ENCODE results near the gene ATP13A3. TPM values are rescaled to one million over a fixed set of nuclear protein-coding genes. Genes with fewer than 3 reads are reported as not detected.
"Not testable (repeated sequence)": the region's sequence is repeated elsewhere in the genome, so short reads cannot be mapped to it uniquely, and the experiment has no call there.

The ATP13A3 gene
- 22.6 TPM for polyA plus RNA-seq (ENCODE audit: insufficient read length)

DNA sequence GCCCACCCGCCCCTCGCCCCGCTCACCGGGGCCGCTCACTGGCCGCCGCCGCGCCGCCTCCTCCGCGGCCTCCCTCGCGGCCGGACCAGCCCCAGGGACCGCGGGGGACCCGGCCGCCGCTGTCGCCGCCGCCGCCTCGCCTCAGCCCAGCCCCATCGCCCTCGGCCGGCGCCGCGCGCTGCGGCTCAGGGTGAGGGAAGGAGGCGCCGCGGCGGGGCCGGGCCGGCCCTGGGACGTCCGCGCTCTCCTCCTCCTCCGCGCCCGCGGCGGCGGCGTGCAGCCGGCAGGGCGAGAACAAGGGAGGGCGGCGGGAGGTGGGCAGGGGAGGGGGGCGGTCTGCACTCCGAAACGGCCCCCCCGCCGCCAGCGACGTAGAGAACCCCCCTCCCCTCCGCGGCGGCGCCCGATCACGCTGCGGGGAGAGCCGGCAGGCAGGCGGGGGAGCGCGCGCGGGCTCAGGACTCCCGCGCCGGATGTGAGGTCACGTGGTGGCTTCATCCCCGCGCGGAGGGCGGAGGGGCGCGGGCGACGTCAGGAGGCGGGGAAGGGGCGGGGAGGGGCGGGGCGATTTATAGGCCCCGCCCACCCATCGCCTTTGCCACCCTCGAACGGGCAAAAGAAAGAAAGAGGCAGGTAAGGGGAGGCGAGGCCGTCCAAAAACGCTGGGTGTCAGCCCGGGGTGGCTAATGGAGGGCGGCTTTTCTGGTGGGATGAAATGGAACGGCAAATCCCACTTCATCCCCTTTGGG is at the start of gene ATP13A3:
ATP13A3 (minus strand) TSS at position 463 of the 749 bp plus-strand sequence. CDS start 24,812 bp downstream, outside the sequence.
- no peak for DNase-seq (ENCODE audit: low read depth)

DNA sequence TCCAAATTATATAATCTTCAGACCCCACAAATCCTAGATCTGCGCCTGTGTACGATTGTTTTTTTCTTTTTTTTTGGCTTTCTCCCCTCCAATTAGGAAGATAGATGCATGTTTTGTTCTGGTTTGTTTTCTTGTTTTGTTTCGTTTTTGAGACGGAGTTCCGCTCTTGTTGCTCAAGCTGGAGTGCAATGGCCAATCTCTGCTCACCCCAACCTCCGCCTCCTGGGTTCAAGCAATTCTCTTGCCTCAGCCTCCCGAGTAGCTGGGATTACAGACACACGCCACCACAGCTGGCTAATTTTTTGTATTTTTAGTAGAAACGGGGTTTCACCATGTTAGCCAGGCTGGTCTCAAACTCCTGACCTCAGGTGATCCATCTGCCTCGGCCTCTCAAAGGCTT is 48.4 kb upstream of the ATP13A3 start:
- not testable (repeated sequence) for DNase-seq (ENCODE audit: low read depth)

DNA sequence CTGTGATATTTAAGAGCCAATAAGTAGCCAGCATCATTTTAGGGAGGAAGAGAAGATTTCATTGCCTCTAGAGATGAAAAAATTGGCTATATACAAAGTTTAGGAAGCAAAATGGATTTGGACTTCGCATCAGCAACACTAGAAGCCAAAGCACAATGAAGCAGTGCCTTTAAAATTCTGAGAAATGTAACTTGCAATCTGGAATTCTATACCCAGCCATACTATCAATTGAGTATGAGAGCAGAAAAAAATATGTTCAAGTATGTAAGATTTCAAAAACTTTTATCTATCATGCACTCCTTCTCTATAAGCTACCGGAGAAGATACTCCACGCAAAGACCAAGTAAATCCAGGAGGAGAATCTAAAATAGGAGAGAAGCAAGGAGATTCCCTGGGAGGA is 47.4 kb upstream of the ATP13A3 start:
- DNase-seq (ENCODE audit: low read depth): no peak

DNA sequence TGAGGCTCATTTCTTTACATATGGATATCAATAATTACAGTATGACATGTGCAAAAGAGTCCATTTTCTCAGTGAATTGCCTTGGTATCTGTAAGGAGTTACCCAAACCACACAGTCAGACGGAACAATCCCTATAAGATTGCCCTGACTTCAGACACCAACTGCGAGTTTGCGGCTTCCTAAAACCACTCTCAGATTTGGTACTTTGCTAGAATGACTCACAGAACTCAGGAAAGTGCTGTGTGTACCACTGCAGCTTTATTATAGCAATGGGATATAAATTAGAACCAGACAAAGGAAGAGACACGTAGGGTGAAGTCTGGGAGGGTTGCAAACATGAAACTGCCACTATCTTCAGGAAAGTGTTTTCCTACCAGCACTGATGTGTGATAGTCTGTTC is 45.8 kb upstream of the ATP13A3 start:
- DNase-seq (ENCODE audit: low read depth): no peak

DNA sequence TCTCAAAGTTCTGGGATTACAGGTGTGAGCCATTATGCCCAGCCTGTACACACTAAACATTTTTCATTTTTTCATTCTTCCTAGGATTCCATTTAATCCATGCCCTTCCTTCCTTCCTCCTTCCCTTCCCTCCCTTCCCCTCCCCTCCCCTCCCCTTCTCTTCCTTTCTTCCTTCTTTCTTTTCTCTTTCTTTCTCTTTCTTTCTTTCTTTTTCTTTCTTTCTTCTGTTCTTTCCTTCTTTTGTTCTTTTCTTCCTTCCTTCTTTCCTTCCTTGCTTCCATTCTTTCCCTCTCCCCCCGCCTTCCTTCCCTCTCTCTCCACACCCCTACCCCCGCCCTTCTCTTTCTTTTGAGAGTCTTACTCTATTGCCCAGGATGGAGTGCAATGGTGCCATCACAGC is 40.9 kb upstream of the ATP13A3 start:
- DNase-seq (ENCODE audit: low read depth): no peak

DNA sequence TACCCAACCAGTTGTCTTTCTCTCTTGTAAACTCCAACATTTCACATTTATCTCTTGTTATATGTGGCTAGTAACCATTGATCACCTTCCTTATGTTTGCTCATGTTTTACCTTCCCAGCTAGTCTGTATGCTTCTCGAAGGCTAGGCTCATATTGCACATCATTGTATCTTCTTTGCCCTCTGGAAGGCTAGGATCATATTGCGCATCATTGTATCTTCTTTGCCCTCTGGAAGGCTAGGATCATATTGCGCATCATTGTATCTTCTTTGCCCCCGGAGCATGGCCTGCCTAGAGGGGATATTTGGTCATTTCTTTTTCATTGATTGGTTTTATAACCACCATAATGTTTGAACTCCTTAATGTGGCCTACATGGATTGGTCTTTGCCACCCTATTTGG is 39.4 kb upstream of the ATP13A3 start:
- no peak for DNase-seq (ENCODE audit: low read depth)

DNA sequence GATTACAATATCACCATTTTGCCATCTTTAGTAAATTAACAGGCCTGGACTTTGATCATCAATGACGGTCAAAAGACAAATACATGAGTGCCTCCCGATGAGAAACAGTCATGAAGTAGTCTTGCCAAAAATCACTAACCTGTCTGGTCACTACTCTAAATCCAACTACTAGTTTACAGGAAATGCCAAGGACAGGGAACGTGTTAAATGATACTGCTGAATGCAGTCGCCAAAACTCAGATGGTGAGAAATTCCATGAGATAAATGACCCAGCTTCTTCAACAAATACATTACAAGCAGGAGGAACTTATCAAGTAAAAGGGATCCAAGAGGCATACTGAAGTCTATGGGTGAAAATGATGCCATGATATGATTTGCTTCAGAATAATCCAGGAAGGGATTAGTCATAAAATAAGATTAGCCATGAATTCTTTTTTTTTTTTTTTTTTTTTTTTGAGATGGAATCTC is 35.8 kb upstream of the ATP13A3 start:
- DNase-seq (ENCODE audit: low read depth): no peak

DNA sequence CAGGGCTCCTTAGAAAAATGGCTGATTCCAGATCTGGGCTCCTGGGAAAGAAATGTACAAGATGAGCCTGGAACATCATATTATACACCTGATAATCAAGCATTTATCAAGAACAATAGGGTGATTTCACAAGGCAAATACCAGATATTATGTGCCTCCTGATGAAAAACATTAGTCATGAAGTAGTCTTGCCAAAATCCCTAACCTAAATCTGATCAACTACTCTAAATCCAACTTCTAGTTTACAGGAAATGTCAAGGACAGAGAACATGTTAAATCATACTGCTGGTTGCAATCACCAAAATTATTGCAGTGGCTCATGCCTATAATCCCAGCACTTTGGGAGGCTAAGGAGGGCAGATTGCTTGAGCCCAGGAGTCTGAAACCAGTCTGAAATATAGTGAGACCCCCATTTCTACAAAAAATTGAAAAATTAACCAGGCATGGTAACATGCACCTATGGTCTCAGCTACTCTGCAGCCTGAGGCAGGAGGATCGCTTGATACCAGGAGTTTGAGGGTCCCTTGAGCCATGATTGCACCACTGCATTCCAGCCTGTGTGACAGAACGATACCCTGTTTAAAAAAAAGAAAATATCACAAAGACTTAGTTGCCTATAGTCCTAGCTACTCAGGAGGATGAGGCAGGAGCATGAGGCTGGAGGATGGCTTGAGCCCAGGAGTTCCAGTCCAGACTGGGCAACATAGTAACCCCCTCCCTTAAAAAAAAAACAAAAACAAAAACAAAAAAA is 34.9 kb upstream of the ATP13A3 start:
- no peak for DNase-seq (ENCODE audit: low read depth)

DNA sequence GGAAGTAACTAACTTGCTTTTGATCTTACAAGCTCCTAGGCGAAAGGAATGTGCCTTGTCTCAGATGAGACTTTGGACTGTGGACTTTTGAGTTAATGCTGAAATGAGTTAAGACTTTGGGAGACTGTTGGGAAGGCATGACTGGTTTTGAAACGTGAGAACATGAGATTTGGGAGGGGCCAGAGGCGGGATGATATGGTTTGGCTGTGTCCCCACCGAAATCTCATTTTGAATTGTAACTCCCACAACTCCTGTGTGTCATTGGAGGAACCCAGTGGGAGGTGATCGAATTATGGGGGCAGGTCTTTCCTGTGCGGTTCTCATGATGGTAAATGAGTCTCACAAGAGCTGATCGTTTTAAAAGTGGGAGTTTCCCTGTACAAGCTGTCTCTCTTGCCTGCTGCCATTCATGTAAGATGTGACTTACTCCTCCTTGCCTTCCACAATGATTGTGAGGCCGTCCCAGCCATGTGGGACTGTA is 33.9 kb upstream of the ATP13A3 start:
- DNase-seq (ENCODE audit: low read depth): not testable (repeated sequence)

DNA sequence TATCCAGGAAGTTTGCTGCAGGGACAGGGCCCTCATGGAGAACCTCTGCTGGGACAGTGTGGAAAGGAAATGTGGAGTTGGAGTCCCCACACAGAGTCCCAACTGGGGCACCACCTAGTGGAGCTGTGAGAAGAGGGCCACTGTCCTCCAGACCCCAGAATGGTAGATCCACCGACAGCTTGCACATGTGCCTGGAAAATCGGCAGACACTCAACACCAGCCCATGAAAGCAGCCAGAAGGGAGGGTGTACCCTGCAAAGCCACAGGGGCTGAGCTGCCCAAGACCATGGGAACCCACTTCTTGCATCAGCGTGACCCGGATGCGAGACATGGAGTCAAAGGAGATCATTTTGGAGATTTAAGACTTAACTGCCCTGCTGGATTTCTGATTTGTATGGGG is 33.4 kb upstream of the ATP13A3 start:
- DNase-seq (ENCODE audit: low read depth): not testable (repeated sequence)

DNA sequence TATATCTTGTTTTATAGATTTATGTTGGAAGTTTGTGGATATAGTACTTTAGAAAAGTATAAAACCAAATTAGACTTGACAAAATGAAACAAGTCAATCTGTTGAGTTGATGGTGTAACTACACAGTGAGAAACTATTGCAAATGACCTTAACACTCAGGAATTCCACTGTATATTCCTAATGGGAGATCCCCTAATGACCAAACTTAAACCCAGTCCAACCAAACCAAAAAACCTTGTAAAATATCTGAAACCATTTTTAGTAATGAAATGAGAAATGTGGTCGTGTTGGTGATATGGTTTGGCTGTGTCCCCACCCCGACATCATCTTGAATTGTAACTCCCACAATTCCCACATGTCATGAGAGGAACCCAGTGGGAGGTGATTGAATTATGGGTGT is 31.9 kb upstream of the ATP13A3 start:
- DNase-seq (ENCODE audit: low read depth): no peak

DNA sequence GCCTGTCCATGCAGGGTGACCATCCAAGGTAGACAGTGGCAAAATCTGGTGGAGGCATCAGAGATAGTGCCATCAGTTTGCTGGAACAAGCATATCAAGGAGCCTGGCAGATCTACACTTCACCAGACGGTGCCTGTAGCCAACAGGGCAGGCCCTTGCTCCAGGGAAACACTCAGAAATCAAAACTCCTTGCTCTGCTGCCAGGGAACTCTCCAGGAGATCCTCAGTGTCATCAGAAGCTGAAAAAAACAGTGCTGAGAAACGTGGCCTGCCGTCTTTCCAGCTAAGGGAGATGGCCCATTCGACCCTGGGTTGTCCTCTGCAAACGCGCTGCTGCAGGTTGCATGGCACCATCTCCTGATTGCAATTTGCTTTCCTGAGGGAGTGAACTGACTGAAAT is 30.5 kb upstream of the ATP13A3 start:
- DNase-seq (ENCODE audit: low read depth): no peak

DNA sequence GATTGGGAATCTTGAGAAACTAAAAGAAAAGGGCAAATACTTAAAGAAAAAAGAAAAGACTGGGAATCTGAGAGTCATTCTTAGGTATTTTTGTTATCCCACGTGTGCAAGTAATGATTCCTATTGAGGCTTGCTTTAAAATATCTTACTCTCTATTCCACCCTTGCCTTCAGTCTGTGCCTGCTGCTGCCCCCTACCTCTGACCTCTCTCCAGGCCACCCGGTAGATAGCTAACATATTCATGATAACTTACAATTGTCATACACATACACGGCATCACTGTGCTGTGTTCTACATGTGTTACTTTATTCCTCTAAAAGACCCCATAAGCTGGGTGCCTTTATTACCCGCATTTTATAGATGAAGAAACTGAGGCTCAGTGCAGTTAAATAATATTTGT is 27.8 kb upstream of the ATP13A3 start:
- DNase-seq (ENCODE audit: low read depth): no peak

DNA sequence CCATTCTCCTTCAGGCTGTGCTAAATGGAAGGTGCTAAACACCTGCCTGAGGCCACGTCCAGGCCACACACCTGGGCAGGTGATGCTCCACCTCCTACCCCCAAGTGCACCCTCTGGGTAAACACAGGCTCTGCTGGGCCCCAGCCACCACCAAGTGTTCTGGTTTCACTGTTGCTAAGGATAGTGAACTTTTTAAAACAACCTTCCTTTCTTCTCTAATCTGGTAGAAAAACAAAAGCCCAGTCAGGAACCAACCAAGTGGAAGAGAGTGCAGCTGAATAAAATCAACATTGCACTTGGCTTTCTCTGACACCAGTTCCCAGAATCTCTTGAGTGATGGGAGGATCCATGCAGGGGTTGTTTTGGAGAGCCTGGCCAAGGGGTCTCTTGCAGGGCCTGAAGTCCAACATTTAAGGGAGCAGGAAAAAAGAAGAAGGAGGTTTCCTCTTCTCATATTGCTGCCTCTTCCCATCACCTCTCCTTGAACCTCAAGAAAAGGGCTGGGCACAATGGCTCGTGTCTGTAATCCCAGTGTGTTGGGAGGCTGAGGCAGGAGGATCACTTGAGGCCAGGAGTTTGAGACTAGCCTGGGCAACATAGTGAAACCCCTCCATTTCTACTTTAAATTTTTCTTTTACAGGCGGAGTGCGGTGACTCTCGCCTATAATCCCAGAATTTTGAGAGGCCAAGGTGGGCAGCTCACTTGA is 26.2 kb upstream of the ATP13A3 start:
- DNase-seq (ENCODE audit: low read depth): no peak

DNA sequence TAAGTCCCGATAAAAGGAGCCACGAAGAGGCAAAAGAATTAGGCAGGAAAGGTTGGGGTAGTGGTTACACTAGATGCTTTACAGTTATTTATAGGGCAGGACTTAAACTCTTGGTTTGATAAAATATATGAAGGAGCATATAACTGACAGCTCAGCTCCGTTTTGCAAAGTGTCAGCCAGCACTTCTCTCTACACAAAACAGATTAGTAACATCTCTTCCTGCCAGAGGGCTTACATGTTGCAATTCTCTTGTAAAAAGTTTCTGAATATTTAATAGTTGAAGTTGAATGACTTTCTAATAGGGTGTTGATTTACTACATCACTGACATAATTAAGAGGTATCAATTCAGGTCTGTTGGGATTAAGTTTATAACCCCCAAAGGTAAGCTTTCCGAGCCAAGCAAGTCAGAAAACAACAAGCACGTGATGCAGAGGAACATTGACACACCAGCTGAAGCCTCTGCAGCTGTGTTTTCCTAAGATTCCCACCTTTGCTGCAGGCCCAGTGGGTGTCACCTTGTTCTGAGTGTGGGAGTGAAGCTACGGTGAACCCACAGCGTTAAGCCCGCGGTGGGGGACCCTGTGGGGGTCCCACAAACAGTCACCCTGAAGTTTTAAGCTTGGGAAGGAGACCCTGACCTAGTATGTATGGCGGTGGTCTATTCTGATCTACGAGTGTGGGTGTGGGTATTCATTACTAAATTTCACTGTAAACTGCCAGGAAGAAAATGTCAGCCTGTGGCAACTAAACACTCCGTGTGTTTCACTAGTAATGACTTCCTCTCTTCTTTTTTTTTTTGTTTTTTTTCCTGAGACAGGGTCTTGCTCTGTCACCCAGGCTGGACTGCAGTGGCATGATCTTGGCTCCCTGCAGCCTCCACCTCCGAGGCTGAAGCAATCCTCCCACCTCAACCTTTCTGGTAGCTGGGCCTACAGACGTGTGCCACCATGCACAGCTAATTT is 22.0 kb upstream of the ATP13A3 start:
- no peak for DNase-seq (ENCODE audit: low read depth)

DNA sequence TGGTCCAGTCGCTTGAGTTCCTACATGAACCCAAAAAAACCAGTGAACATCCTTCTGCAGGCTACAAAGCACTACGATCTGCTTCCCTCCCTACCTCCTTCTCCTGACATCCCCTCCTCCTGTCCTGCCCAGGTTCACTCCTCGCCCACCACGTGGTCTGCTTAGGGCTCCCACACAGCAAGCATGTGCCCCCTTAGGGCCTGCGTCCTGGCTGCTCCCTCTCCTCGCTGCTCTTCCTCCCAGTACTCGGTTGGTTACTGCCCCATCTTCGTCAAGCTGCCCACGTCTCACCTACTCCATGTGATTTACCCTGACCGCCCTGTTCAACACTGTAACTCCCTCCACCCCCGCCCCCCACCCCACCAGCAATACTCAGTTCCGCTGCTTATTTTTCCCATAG is 20.8 kb upstream of the ATP13A3 start:
- no peak for DNase-seq (ENCODE audit: low read depth)

DNA sequence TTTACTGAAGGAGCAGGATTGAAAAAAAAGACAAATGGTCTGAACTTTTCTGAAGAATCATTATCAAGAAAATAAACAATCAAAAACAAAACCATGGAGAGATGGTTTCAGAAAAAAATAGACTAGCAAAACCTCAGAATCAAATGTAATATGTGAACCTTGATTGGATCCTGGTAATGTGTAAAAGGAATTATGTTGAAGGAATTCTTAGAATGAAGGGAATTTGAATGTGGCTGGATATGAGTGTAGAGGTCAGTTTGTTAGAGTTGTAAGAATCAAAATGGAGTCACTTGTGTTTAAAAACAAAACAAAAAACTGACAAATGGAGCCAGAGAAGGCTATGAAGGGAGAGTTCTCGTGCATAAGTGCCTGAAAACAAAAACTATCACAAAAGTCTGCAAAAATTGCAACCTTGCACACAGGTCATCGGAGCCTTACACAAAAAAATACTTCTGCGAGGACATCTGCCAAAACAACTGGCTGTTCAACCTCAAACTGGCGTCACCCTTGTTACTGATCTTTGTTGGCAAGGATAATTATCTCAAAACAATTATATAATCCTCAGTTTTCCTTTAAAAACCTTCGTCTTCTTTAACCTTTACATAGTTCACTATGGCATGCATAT is 19.1 kb upstream of the ATP13A3 start:
- DNase-seq (ENCODE audit: low read depth): no peak

DNA sequence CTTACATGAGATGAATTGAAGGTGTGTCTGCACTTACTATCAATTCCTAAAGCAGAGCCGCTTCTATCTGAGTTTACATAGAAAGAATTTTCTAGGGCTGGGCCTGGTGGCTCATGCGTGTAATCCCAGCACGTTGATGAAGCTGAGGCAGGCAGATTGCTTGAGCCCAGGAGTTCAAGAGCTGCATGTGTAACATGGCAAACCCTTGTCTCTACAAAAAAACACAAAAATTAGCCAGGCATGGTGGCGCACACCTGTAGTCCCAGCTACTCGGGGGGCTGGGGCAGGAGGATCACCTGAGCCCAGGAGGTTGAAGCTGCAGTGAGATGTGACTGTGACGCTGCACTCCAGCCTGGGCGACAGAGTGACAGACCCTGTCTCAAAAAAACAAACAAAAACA is 18.1 kb upstream of the ATP13A3 start:
- DNase-seq (ENCODE audit: low read depth): no peak

DNA sequence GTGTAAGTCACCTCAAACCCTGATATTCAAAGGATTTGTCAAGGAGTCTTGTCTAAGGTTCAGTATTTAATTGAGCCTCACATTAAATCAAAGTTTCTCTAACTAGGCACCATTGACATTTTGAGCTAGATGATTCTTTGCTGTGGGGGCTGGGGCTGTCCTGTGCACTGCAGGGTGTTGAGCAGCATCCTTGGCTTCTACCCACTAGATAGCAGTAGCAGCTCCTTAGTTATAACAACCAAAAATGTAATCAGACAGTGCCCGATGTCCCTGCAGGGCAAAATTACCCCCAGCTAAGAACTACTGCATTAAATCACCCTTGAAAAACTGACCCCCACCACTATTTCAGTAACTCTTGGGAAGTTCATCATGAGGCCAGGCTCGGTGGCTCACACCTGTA is 17.3 kb upstream of the ATP13A3 start:
- DNase-seq (ENCODE audit: low read depth): no peak

DNA sequence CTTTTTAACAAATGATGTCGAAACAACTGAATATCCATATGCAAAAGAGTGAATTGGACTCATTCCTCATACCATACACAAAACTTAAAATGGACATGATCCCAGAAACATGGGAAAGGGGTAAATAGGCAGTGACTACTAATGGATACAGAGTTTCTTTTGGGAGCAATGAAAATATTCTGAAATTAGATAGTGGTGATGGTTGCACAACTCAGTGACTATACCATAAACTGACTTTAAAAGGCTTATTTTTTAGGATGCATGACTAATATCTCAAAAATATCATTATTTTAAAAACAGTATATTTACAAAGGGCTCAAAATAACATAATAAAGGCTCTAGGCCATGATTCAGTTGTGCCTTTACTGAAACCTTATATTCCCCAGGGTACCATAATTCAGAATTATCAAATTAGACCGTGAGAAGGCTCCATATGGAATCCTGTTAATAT is 16.3 kb upstream of the ATP13A3 start:
- no peak for DNase-seq (ENCODE audit: low read depth)

DNA sequence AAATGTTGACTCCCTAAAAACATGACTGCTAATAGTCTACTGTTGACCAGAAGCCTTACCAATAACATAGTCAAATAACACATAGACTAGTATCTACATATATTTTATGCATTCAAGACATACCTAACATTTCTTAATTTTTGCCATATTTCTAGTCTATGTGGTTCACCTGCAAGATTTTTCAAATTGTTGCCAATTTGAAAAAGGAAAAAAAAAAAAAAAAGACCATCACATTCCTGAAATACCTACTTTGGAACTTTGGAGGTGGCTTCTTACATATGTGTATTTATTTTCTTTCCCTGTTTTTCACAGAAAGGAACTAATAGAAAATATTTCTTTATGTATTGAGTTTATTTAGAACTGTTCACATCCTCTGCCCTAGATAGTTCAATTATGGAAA is 13.4 kb upstream of the ATP13A3 start:
- DNase-seq (ENCODE audit: low read depth): no peak
